Islet of Langerhans (tissue), 1 donor: ENCODE data around the gene DBX1.
"Not testable (repeated sequence)": the region's sequence is repeated elsewhere in the genome, so short reads cannot be mapped to it uniquely, and the experiment has no call there.

Source experiments
- FAIRE-seq: peaks from one replicate; lab custom pipeline; 2011; peaks lifted over from hg19 to GRCh38; lab: Jason Lieb, UNC

Gene DBX1

DNA sequence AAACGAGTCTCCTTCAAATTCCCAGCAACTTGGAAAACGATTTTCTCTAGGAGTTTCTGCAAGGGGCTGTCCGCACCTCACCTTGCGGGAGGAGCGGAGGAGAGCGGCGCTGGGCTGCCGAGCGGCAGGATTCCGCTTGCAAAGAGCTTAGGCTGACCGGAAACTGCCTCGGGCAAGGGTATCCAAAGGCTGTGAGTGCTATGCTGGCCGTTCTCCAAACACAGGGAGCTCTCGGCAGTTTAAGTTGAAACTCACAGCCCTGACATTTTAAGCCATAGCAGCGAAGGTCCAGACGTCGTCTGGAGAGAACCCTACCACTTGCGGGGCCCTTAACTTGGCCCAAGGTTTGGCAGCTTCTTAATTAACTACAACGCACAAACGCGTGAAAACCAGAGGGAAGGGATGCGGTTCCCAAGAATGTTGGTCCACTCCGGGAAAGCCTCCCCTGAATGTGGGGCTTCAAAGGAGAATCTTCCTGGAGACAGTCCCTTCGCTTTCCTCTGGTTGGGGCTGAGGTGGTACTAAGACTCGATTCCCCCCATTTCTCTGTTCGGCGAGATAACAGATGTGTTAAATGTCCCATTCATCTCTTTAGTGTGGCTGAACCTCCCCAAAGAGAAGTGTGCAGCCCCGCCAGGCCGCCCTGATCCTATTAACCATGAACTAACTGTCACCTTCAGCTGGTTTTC is 1.1 kb upstream of the DBX1 start:
- no peak for FAIRE-seq

DNA sequence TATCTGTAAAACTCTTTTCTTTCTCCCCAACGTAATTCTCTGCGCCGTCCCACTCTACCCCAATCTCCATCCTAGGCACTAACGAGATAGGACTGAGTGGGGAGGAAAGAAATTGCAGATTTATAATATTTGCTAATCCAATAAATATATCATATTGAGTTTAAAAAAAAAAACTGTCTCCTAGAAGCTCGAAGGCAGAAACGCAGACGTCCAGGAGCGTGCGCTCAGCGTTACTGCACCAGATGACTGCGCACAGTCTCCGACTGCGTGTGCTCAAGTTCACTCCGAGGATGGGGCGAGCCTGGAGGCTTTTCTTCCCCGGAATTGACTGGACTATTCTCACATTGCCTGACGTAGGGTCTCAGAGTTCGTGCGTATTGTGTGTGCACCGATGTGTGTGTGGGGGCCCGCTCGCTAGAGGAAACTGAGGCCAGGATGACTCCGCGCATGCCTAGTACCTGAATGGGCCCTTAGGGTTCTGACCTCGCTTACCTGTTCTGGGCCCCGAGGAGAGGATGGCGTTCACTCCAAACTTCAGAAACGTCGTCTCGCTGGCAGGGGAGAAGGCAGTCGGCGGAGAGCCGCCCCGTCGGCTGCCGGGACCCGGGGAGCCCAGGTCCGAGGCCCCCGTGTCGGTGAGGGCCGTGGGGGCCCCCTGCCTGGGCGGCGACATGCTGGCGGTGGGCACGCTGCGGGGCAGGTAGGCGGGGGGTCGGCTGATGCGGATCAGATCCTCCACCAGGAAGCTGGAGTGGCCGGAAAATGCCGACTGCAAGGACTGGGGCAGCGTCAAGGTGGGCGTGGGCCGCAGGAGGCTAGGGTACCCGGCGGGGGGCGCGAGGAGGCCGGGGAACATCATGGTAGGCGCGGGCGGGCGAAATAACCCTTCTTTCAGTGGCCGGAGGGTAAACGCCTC is 551 bp downstream of the DBX1 start:
- FAIRE-seq = no peak

DNA sequence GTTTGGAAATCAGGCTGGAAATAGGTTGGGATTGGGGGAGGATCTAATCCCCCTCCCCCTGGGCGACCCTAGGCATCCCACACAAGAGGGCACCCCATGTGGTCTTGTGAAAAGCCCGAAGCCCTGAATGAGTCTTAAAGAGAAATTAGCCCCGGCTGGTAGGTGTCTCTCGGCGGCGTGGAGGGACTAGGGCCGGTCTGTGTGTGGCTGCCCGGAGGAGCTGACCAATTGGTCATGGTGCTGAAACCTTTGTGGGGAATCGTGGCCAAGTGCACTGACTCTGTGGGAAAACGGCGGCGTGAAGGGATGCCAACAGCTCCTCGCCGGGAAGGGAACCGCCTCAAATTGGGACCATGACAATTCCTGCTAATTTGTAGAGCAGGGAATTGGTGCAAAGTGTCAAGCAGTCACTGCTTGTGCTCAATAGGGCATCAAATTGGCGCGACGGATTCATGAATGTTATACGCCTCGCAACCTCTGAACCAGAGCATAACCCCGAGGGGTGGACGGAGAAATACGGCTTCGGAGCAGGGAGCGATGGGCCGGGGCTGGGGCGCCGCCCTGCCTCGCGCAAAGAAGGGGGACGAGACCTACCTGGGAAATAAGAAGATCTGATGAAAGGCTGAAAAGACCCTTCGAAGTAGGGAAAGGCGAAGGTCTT is 1.5 kb downstream of the DBX1 start:
- FAIRE-seq = no peak

DNA sequence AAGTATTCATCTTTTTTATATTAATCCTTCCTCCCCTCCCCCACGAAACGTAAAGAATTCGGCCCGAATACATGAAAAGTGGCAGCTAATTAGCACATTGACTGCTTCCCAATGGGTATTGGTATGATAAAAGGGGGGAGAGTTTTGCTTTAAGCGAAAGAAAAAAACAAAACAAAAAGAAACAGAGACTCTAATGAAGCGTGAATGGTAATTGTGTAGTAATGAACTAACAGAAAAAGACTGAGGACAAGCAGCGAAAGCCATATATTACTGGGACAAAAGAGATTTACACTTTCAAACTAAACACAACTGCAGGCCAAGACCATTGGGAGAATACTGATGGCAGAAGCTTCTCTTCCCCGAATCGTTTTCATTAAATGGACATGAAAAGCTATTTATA is 2.5 kb downstream of the DBX1 start:
- FAIRE-seq = no peak

DNA sequence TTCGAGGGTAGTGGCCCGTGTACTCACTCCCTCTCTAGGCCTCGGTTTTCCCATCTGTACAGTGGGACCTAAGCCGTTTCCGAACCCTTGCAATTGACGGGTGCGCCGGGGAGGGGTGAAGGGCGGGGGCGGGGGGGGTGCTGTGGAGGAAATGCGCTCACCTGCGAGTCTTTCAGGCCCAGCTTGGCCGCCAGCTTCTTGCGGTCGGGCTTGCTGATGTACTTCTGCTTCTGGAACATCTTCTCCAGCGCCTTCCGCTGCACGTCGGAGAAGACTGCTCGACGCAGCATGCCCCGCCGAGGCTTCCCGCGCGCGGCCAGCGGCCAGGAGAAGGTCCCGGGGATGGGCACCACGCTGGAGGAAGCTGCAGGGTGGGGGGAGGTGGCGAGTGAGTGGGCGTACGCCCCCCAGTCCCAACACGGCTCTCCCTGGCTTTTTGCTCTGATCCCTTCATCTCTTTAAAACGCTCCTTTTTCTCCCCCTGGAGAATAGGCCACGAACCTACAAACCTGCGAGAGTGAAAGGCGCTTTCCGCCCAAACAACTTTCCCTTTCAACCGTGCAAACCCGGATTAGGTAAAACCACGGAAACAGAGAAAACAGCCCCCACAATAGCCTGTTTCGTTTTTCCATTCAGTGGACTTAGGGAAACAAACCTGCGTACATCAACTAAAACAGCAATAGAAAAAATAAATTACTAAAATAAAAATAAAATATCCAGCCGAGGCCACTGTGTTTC is 3.2 kb downstream of the DBX1 start:
- FAIRE-seq = no peak

- FAIRE-seq = no peak
Observed at GRCh38 chr11:20156280-20156875, 3.9 kb downstream of the DBX1 start.

DNA sequence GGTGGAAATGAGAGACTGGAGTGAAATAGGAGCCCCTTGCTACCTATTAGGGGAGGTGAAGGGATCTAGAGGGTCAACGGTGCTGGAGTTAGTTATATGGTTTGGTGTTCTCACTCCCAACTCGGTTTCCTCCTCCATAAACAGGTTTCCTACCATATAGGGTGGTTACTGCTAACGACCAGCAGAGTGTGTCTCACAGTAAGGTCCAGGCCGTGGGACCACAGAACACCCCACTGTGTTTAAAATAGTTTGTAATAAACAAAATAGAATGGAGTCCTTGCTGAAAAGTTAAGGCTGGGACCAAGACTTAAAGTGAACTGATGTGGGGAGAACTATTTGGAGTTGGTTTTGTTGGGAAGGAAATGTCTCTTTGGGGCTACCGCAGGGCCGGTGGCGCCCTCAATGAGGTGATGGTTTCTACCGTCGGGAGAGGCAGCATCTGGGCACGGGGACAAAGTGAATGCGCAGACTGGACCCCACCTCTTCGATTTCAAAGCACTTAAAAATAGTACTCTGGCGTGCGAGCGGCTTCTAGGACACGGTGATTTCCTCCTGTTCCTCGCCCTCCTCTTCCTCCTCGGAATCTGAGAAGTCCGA is 4.5 kb downstream of the DBX1 start:
- FAIRE-seq = no peak

DNA sequence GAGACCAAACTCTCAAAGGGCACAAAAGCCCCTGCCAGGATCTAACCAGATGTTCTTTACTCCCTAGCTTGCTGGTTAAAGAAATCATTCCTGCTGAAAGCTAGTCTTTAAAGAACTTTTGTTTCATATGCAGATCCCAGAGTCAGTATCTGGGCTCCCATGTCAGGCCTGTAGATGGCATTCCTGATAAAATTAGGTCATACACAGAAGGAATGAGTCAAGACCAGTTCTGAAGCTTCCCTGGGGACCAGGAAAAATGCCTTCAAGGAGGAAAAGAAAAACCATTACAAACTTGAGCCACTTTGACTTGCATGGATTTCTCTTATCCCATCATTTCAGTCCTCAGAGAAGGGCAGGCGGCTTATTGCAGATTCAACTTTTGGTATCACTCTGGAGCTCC is 5.9 kb downstream of the DBX1 start:
- no peak for FAIRE-seq

DNA sequence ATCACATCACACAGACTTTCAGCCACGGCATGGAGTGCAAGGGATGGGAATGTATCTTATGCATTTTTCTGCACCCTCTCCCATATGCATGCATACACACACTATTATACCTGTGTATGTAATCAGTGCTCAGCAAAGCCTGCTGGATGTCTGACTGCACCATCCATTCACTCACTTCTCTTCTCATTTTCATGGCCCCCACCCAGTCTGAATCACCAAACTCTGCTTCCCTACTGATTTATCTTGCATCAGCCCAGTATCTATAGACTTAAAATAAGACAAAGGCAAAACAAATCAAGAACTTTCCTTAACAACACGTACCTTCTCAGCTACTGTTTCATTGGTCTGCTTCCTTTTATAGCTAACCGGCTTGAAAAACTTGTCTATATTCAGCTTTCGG is 21.6 kb downstream of the DBX1 start:
- no peak for FAIRE-seq

- no peak for FAIRE-seq
Observed at GRCh38 chr11:20137637-20138036, 22.6 kb downstream of the DBX1 start.

GRCh38 chr11:20134991-20135736 is 25.1 kb downstream of the DBX1 start:
- FAIRE-seq = no peak

GRCh38 chr11:20132667-20133039 is 27.6 kb downstream of the DBX1 start:
- FAIRE-seq = no peak

- no peak for FAIRE-seq
Observed at GRCh38 chr11:20131788-20132666, 28.2 kb downstream of the DBX1 start.

GRCh38 chr11:20129665-20130064 is 30.6 kb downstream of the DBX1 start:
- no peak for FAIRE-seq

DNA sequence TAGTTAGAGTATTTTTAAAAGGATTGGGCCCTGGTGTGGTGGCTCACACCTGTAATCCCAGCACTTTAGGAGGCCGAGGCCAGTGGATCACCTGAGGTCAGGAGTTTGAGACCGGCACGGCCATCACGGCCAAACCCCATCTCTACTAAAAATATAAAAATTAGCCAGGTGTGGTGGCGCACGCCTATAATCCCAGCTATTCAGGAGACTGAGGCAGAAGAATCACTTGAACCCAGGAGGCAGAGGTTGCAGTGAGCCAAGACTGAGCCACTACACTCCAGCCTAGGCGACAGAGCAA is 31.8 kb downstream of the DBX1 start:
- not testable (repeated sequence) for FAIRE-seq

DNA sequence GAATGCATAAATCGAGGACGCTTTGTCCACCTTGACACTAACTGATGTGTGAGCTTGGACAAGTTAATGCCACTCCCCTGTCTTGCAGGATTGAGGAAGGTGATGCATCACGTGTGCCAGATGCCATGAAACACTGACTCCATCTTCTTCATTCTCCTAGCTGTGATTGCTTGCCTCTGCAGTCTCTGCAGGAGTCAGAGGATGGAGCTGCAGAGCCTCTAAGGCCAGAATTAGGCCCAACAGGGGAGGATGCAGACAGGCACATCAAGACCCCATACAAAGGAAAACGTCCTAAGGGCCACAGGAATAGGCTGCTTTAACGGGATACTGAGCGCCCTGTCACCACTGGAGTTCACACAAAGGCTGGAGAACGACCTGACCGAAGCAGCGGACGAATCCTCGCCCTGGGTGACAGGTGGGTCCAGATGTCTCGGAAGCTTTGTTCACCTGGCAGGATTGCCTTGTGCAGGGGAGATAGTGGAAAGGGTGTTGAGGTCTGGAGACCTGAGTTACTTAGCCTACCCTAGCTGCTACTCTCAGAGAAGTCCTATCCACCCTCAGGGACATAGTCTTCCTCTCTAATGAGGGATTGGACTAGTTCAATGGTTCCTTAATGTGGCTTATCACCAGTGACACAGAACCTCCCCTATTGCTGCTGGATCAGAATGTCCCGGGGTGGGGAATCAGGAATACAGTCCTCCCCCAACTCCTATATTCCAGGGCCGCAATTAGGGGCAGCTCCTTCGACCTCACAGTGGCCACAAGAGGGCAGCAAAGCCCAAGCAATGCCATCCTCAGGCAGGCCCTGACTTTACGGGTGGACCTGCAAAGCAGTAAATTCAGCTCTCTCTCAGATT is 32.4 kb downstream of the DBX1 start:
- no peak for FAIRE-seq

DNA sequence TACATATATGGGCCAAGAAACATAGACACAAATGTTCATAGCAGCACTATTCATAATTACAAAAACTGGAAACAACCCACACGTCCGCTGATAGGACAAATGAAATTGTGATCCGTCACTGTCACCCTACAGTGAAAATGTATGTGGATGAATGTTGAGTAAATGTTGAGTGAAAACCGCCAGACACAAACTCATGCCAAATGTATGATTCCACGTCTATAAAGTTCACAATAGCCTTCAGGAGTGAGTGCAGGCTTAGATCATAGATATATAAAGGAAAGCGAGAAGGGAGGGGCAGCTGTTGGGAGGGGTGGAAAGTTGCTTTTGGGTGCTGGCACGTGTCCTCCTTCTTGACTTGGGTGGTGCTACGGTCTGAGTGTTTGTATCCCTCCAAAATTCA is 33.6 kb downstream of the DBX1 start:
- no peak for FAIRE-seq

DNA sequence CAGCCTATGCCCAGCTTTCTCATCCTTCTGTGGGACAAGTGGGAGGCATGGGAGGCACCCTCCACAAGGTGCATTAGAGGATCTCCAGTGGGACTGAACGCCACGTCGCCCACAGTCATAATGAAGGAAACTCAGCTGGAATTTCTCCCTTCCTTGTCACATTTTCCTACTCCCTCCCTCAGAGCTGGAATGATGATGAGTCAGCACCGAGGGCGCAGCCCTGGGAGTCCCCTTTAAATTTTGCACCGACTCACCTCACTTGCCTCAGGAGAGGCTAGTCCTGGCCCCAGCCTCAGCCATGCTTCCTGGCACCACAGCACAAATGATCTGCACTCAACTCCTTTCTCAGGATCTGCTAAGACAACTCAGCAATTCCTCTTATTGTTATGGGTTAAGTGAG is 34.3 kb downstream of the DBX1 start:
- no peak for FAIRE-seq

DNA sequence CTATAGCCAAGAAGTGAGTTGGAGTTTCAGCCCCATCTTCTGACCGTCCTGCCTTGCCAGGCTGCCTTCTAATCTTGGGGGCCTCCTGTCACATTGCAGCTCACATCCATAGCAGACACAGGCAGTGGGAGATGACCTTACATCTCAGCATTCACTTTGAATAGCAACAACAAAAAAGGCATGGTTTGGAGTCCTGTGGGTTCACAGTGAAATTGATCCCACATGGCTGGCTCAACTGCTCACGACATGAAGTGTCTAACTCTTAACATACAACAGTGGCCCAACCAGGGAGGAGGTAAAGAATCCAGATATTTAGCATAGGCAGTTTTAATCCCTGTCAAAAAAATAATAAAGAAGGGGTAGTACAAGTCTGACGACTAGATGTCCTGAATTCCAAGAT is 38.1 kb downstream of the DBX1 start:
- FAIRE-seq = no peak
